Activated B cell treated with CpG ODN at 0.5 μM for 24 hours (primary cell): ENCODE data around the gene CWF19L2. TPM values are rescaled to one million over a fixed set of nuclear protein-coding genes. Genes with fewer than 3 reads are reported as not detected.

ENCODE experiments used
- ATAC-seq: fragments of 200-7000 bp; cut with Tn5 transposase; one replicate; pipeline ENCODE4 v1.10.0; 2021; ENCODE audit warnings: low read depth, mild to moderate bottlenecking, moderate library complexity
- CTCF ChIA-PET: fragments of 350-600 bp; sonication (Branson Sonifier 250); formaldehyde crosslinking; loops from one replicate; lab custom pipeline; 2021; ENCODE audit warnings: antibody characterized with exemption; lab: Charles Lee
- POLR2A ChIA-PET: fragments of 350-600 bp; sonication (Branson Sonifier 250); formaldehyde crosslinking; loops from one replicate; lab custom pipeline; 2021; ENCODE audit warnings: antibody characterized with exemption; lab: Charles Lee
- DNase-seq: peaks from one replicate; pipeline ENCODE4 v3.0.0; 2022
- H3K27ac Mint-ChIP-seq: one replicate; pipeline ENCODE4 v1.8.0; 2020; ENCODE audit warnings: mixed read lengths
- H3K27me3 Mint-ChIP-seq: one replicate; pipeline ENCODE4 v1.8.0; 2021; ENCODE audit warnings: mixed read lengths
- H3K36me3 Mint-ChIP-seq: one replicate; pipeline ENCODE4 v1.8.0; 2021; ENCODE audit warnings: low read depth, mixed read lengths
- H3K4me1 Mint-ChIP-seq: one replicate; pipeline ENCODE4 v1.8.0; 2021; ENCODE audit warnings: mixed read lengths
- H3K4me3 Mint-ChIP-seq: one replicate; pipeline ENCODE4 v1.8.0; 2020; ENCODE audit warnings: mild to moderate bottlenecking, mixed read lengths
- H3K9me3 Mint-ChIP-seq: one replicate; pipeline ENCODE4 v1.8.0; 2020; ENCODE audit warnings: mixed read lengths
- intact Hi-C: fragments of 100-400 bp; cut with micrococcal nuclease; formaldehyde crosslinking; loops from one replicate; pipeline ENCODE4 v1.15.1; 2024
- total RNA-seq: library from RNA; stranded (reverse); gene quantifications from 2 replicates; pipeline ENCODE4 v1.2.3, GENCODE V29; 2022
- TF ChIP-seq, protein P1 (sequence below): fragments of 200-600 bp; IDR thresholded peaks from one replicate; pipeline ENCODE4 v1.8.0; 2022; ENCODE audit warnings: antibody characterized with exemption, mild to moderate bottlenecking

CWF19L2 gene
- total RNA-seq, 1 donor from 2014 or later: 26.1 TPM

- Mint-ChIP-seq H3K4me1 (no peaks in the 10 kb centered on the region), H3K9me3 (no peaks in the 10 kb centered on the region), H3K27ac (no peak overlapping the region), H3K4me3 (no peak overlapping the region), H3K27me3 (no peaks in the 10 kb centered on the region), H3K36me3 (peaks cover 64% of the 10 kb centered on the region)
- DNase-seq (no peak), ATAC-seq (no peak)
- CTCF ChIA-PET: no interaction called here
- intact Hi-C loops: no loop called here
- TF ChIP-seq, protein P1, sequence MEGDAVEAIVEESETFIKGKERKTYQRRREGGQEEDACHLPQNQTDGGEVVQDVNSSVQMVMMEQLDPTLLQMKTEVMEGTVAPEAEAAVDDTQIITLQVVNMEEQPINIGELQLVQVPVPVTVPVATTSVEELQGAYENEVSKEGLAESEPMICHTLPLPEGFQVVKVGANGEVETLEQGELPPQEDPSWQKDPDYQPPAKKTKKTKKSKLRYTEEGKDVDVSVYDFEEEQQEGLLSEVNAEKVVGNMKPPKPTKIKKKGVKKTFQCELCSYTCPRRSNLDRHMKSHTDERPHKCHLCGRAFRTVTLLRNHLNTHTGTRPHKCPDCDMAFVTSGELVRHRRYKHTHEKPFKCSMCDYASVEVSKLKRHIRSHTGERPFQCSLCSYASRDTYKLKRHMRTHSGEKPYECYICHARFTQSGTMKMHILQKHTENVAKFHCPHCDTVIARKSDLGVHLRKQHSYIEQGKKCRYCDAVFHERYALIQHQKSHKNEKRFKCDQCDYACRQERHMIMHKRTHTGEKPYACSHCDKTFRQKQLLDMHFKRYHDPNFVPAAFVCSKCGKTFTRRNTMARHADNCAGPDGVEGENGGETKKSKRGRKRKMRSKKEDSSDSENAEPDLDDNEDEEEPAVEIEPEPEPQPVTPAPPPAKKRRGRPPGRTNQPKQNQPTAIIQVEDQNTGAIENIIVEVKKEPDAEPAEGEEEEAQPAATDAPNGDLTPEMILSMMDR: no peak
- POLR2A ChIA-PET: no interaction called here
These were observed 125.9 kb downstream of the CWF19L2 start for GRCh38 chr11:107331728-107332127.

DNA sequence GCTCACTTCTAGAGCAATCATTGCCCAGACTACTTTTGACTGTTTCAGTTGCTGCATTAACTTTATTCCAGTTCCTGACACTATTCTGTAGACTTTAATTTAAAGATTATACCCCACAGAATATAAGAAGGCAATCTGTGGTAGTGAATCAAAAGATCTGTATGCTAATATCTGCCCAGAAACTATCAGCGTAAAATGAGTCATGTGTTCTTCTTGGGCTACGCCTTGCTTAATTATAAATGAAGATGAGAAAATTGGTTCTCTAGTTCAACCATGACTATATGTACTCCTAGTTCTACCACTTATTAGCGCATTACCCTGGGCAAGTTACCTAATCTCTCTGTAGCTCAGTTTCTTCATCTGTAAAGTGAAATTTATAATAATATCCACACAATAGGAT is 128.5 kb downstream of the CWF19L2 start:
- intact Hi-C loops: no loop called here
- POLR2A ChIA-PET: no interaction called here
- ATAC-seq (no peak), DNase-seq (no peak)
- no peak overlapping the region for H3K27ac Mint-ChIP-seq
- TF ChIP-seq, protein P1: no peak
- H3K9me3 Mint-ChIP-seq: no peaks in the 10 kb centered on the region
- H3K4me1 Mint-ChIP-seq: no peaks in the 10 kb centered on the region
- no peak overlapping the region for H3K4me3 Mint-ChIP-seq
- H3K36me3 Mint-ChIP-seq: peaks cover 76% of the 10 kb centered on the region
- CTCF ChIA-PET: no interaction called here
- H3K27me3 Mint-ChIP-seq: no peaks in the 10 kb centered on the region

- DNase-seq: no peak
- H3K4me1 Mint-ChIP-seq: no peaks in the 10 kb centered on the region
- peaks cover 11% of the 10 kb centered on the region for H3K9me3 Mint-ChIP-seq
- ATAC-seq: no peak
- H3K4me3 Mint-ChIP-seq: no peak overlapping the region
- no peak overlapping the region for H3K27ac Mint-ChIP-seq
- CTCF ChIA-PET: no interaction called here
- peaks cover 47% of the 10 kb centered on the region for H3K36me3 Mint-ChIP-seq
- intact Hi-C loops: no loop called here
- no peaks in the 10 kb centered on the region for H3K27me3 Mint-ChIP-seq
- POLR2A ChIA-PET: no interaction called here
- TF ChIP-seq, protein P1: no peak
These were observed 141.2 kb downstream of the CWF19L2 start for GRCh38 chr11:107316426-107316825.

DNA sequence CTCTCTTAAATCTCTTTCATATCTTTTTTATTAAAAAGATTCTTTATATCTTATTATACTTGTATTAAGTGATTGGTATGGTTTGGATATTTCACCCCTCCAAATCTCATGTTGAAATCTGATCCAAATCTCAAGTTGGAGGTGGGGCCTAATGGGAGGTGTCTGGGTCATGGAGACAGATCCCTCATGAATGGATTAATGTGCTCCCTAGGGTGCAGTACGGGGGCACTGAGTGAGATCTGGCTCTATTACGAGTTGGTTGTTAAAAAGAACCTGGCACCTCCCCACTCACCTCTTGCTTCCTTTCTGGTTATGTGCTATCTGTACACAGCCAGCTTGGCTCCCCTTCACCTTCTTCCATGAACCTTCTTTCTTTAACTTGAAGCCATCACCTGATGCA is 149.6 kb downstream of the CWF19L2 start:
- no peak overlapping the region for H3K4me3 Mint-ChIP-seq
- TF ChIP-seq, protein P1: no peak
- no peaks in the 10 kb centered on the region for H3K4me1 Mint-ChIP-seq
- intact Hi-C loops: no loop called here
- H3K27ac Mint-ChIP-seq: no peak overlapping the region
- ChIA-PET POLR2A (no interaction called here), CTCF (no interaction called here)
- H3K36me3 Mint-ChIP-seq: peaks cover 63% of the 10 kb centered on the region
- H3K9me3 Mint-ChIP-seq: no peaks in the 10 kb centered on the region
- H3K27me3 Mint-ChIP-seq: no peaks in the 10 kb centered on the region
- ATAC-seq (no peak), DNase-seq (no peak)

DNA sequence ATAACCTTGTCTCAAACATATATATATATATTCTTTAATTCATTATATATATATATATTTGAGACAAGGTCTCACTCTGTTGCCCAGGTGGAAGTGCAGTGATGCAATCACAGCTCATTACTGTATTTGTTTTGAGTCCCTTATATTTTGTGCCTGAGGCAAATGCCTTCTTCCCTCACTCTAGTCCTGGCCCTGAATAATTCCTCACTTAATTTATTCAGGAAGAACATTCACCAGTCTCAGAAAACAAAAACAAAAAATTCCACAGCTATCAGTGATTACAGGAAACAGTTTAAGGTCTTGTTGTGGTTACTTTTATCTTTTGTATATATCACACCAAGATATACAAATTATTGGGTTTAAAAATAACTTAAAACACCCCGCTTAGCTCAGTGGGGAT is 155.7 kb downstream of the CWF19L2 start:
- Mint-ChIP-seq H3K9me3 (peaks cover 4% of the 10 kb centered on the region), H3K4me3 (no peak overlapping the region), H3K36me3 (peaks cover 69% of the 10 kb centered on the region), H3K27me3 (no peaks in the 10 kb centered on the region), H3K27ac (no peak overlapping the region), H3K4me1 (no peaks in the 10 kb centered on the region)
- ATAC-seq (no peak), DNase-seq (no peak)
- TF ChIP-seq, protein P1: no peak
- intact Hi-C loops: no loop called here
- CTCF ChIA-PET: no interaction called here
- POLR2A ChIA-PET: no interaction called here
